Ovary (tissue), 9 donors: ENCODE results near the gene RYR2. TPM values are rescaled to one million over a fixed set of nuclear protein-coding genes. Genes with fewer than 3 reads are reported as not detected.
"Not testable (repeated sequence)": the region's sequence is repeated elsewhere in the genome, so short reads cannot be mapped to it uniquely, and the experiment has no call there.

Experiments used
- DNase-seq, 5 donors: peaks; one replicate each; pipeline ENCODE4 v3.0.0-alpha.2; 2019 to 2020
- H3K27ac ChIP-seq, 2 donors: fragments of 200-600 bp; one replicate each; pipeline versions ENCODE4 v1.5.1 to v1.8.0; 2019 to 2022
- H3K27me3 ChIP-seq: fragments of 200-600 bp; one replicate; pipeline ENCODE4 v1.8.0; 2022
- H3K36me3 ChIP-seq: fragments of 200-600 bp; sonication (generic); one replicate; pipeline ENCODE4 v1.5.1; 2019
- H3K4me1 ChIP-seq: one replicate; pipeline ENCODE4 v1.8.1; 2013; ENCODE audit warnings: mild to moderate bottlenecking, moderate library complexity; ENCODE audit not compliant: insufficient read depth
- H3K4me3 ChIP-seq: fragments of 200-600 bp; sonication (generic); one replicate; pipeline ENCODE4 v1.5.1; 2017
- H3K9me3 ChIP-seq, 2 donors: fragments of 200-600 bp in 1 of 2; sonication (generic) in 1 of 2; one replicate each; pipeline versions ENCODE4 v1.5.1 to v1.8.1; 2013 to 2019; ENCODE audit warnings: mild to moderate bottlenecking in 1 of 2, moderate library complexity in 1 of 2
- CTCF ChIP-seq, 3 donors: fragments of 450-650 bp in 2 of 3; fragments of 200-600 bp in 1 of 3; IDR thresholded peaks; one replicate each; pipeline versions ENCODE4 v1.5.1 to v1.8.0; 2016 to 2022; ENCODE audit warnings: antibody characterized with exemption in 3 of 3, mild to moderate bottlenecking in 1 of 3
- EP300 ChIP-seq: sonication (generic); formaldehyde crosslinking; IDR thresholded peaks from one replicate; pipeline ENCODE4 v1.6.1; 2017; ENCODE audit warnings: antibody characterized with exemption
- POLR2A ChIP-seq: fragments of 450-650 bp; IDR thresholded peaks from one replicate; pipeline ENCODE4 v1.6.1; 2017; ENCODE audit warnings: antibody characterized with exemption, mild to moderate bottlenecking, moderate library complexity
- WGBS, 3 donors: extraction: QIAGEN DNeasy Blood & Tissue Kit in 1 of 3; methylation state at CpG; one replicate each; pipeline versions ENCODE4 v1.1.5 to v1.1.7; 2013 to 2017; 5-methylcytosine and 5-hydroxymethylcytosine counted together
- intact Hi-C, 4 donors: fragments of 100-400 bp; cut with DNase I; formaldehyde crosslinking; loops; one replicate each; pipeline versions ENCODE4 v1.11.0 to v1.15.1; 2022 to 2023
- polyA plus RNA-seq, 2 donors: library from polyadenylated mRNA; stranded (reverse); fragments of 200-250 nt in 1 of 2; fragments of 350-450 nt in 1 of 2; fragmentation: Illumina TruSeq in 1 of 2; extraction: RNeasy Lipid Tissue Mini Kit (QIAGEN cat#74804) in 1 of 2; gene quantifications; one replicate each; pipeline ENCODE4 v1.2.3, GENCODE V29; 2013 to 2014
- total RNA-seq, 7 donors: library from RNA; depleted of rRNA in 2 of 7; stranded (reverse); fragments of >200 nt in 2 of 7; fragmentation: NEBNext Ultra II Directional in 3 of 7; extraction: Animal tissue kit (Norgen Biotek cat#: 25700) in 3 of 7; gene quantifications; one replicate each; pipeline versions ENCODE4 v1.1.0 to v1.2.4, GENCODE V29; 2016 to 2023
- donor health status: DM: no; HTN: no; CAD: no; lungs with moderate emphysema.
- donor health status: DM: no; HTN: no; CAD: no.
- donor health status: Bipolar disorder and iron deficiency.
- donor health status: DM: yes; HTN: yes; CAD: no.
- donor health status: DM: no; HTN: no; CAD: no.
- donor health status: DM: yes; HTN: yes; CAD: no.

Gene RYR2
- total and polyA plus RNA-seq, 9 donors, result 3.0 to 13.8 (median 5.4) TPM

DNA sequence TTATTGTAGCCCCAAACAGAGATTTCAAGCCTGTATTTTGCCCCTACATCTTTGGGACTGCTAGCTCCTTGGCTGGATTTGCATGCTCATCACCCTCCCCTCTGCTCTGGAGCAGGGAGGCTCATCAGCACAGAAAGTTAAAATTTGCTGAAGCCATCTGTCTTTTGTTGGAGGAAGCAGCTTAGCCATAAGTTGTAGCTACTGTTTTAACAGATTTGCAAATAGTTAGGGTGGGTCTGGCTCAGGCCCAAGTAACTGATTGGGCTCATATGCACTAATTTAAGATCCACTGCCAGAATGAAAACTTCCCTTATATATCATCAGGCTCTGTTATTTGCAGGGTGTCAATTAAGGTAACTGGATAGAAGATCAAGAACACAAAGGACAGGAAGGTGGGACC lies 541.8 kb downstream of the RYR2 start:
- no peaks in the 10 kb centered on the region for H3K9me3 ChIP-seq
- H3K4me3 ChIP-seq, result no peak overlapping the region
- no peak for DNase-seq
- H3K27ac ChIP-seq, result no peak overlapping the region
- no peaks in the 10 kb centered on the region for H3K36me3 ChIP-seq
- TF ChIP-seq EP300 (no peak), POLR2A (no peak), CTCF (IDR thresholded peaks at IDR 0.05) (no peak)
- intact Hi-C loops, result no loop called here
- no peaks in the 10 kb centered on the region for H3K27me3 ChIP-seq
- no peaks in the 10 kb centered on the region for H3K4me1 ChIP-seq

DNA sequence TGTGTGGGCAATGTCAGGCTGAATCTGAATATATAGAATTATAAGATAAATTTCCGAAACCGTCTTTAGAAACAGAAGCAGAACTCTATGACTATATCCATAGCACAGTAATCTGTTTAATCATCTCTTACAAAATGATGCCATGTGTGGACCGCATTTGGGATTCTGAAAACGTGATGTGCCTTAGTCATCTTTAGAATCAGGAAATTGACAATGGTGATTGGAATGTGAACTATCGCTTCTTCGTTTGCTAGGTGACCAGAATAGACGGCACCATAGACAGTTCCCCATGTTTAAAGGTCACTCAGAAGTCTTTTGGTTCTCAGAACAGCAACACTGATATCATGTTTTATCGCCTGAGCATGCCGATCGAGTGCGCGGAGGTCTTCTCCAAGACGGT lies 548.4 kb downstream of the RYR2 start:
- WGBS, 3 donors, result 95 to 97% (median 95%) methylated on average over 13 of the region's 13 CpGs
- intact Hi-C loops, result no loop called here
- no peak for TF ChIP-seq CTCF (IDR thresholded peaks at IDR 0.05)
- TF ChIP-seq POLR2A, result no peak
- no peak for TF ChIP-seq EP300

GRCh38 chr1:237591353-237591752 lies 549.4 kb downstream of the RYR2 start:
- Histone ChIP-seq H3K27me3 (no peaks in the 10 kb centered on the region), H3K36me3 (no peaks in the 10 kb centered on the region), H3K4me3 (no peak overlapping the region), H3K9me3 (no peaks in the 10 kb centered on the region), H3K4me1 (no peaks in the 10 kb centered on the region), H3K27ac (no peak overlapping the region)
- DNase-seq, result no peak
- TF ChIP-seq CTCF (IDR thresholded peaks at IDR 0.05), result no peak
- no peak for TF ChIP-seq EP300
- TF ChIP-seq POLR2A, result no peak
- intact Hi-C loops, result no loop called here
- 61 to 70% (median 64%) methylated on average over 2 of the region's 2 CpGs for WGBS, 3 donors

More for the DNA sequence above, 548.4 kb downstream of the RYR2 start:
- no peak overlapping the region for H3K4me3 ChIP-seq
- no peaks in the 10 kb centered on the region for H3K36me3 ChIP-seq
- no peaks in the 10 kb centered on the region for H3K4me1 ChIP-seq
- no peak for DNase-seq
- H3K9me3 ChIP-seq, result no peaks in the 10 kb centered on the region
- H3K27ac ChIP-seq, result no peak overlapping the region
- H3K27me3 ChIP-seq, result no peaks in the 10 kb centered on the region

- H3K27ac ChIP-seq, DNase-seq, intact Hi-C loops, H3K4me1 ChIP-seq, H3K27me3 ChIP-seq, H3K36me3 ChIP-seq, H3K4me3 ChIP-seq, H3K9me3 ChIP-seq: not testable (repeated sequence)
- 87 to 90% (median 88%) methylated on average over 15 of the region's 15 CpGs for WGBS, 3 donors
Observed at GRCh38 chr1:237603036-237603568, 561.1 kb downstream of the RYR2 start.

DNA sequence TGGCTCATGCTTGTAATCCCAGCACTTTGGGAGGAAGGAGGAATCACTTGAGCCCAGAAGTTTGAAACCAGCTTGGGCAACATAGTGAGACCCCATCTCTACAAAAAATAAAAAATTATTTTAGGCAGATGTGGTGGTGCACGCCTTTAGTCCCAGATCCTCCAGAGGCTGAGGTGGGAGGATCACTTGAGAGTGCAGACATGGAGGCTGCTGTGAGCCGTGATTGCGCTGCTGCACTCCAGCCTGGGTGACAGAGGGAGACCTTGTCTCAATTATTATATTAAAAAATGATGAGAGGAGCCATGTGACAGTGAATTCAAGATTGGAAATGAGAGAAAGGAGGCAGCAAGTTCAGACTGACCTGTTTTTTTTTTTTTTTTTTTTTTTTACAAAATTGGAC lies 566.4 kb downstream of the RYR2 start:
- Histone ChIP-seq H3K27ac (no peak overlapping the region), H3K27me3 (no peaks in the 10 kb centered on the region), H3K9me3 (no peaks in the 10 kb centered on the region), H3K4me3 (no peak overlapping the region), H3K36me3 (no peaks in the 10 kb centered on the region), H3K4me1 (no peaks in the 10 kb centered on the region)
- TF ChIP-seq EP300, result no peak
- no peak for TF ChIP-seq POLR2A
- TF ChIP-seq CTCF (IDR thresholded peaks at IDR 0.05), result no peak
- no peak for DNase-seq
- intact Hi-C loops, result no loop called here
- 92 to 97% (median 93%) methylated on average over 3 of the region's 3 CpGs for WGBS, 3 donors
